ENCODE measurements around the gene ANKRD40CL.

The ANKRD40CL gene

DNA sequence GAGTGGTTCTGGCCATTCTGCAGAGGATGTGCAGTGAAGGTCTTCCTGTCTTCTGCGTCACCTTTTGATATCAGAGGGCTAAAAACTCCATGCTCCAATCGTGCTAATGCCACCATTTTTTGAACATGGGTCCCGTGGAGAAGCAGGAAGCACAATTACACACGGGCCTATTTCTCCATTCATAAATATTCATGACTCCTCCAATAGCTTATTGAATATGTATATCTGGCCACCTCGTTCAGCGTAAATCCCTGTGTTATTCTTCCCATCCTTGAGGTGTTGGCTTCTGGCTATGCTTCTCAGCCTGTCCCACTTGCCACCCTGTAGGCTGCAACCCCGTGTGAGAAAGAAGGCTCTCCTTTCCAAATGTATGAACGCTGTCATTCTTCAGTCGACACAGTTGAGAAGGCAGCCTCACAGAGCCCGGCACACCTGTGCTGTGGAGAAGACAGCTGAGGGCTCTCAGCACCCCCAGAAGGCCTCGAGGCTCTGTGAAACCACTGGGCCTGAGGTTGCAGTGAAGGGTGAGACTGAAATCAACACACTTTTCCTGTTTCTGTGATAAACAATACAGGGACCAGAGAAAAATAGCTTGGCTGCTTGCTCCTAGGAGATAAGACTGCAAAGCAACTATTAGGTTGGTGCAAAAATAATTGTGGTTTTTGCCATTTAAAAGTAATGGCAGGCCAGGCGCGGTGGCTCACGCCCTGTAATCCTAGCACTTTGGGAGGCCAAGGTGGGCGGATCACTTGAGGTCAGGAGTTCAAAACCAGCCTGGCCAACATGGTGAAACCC, 4.9 kb upstream of the ANKRD40CL start:
- 82% methylated on average over 13 to 15 of the region's 15 CpGs for WGBS, 2 experiments (ENCODE audit: insufficient coverage in 2 of 2)
- H3K36me3 ChIP-seq (ENCODE audit: control insufficient read depth, insufficient read depth, low read length) = no peaks in the 10 kb centered on the region
- H3K27ac ChIP-seq (ENCODE audit: low read depth, low read length, severe bottlenecking) = no peak overlapping the region

GRCh38 chr17:50770346-50770745, 3.0 kb upstream of the ANKRD40CL start:
- Histone ChIP-seq H3K36me3 (ENCODE audit: control insufficient read depth, insufficient read depth, low read length) (no peaks in the 10 kb centered on the region), H3K27ac (ENCODE audit: low read depth, low read length, severe bottlenecking) (no peak overlapping the region), H3K4me3 (ENCODE audit: extremely low read depth, insufficient read depth, low read length, poor library complexity, severe bottlenecking) (no peak overlapping the region), H3K9me3 (ENCODE audit: control insufficient read depth, low read length) (no peaks in the 10 kb centered on the region), H3K4me1 (ENCODE audit: control insufficient read depth, insufficient read depth, low read length, poor library complexity, severe bottlenecking) (no peaks in the 10 kb centered on the region)
- 83 to 89% methylated on average over 1 of the region's 2 CpGs for WGBS, 2 experiments (ENCODE audit: insufficient coverage in 2 of 2)

More for the DNA sequence above, 4.9 kb upstream of the ANKRD40CL start:
- no peaks in the 10 kb centered on the region for H3K4me1 ChIP-seq (ENCODE audit: control insufficient read depth, insufficient read depth, low read length, poor library complexity, severe bottlenecking)
- H3K4me3 ChIP-seq (ENCODE audit: extremely low read depth, insufficient read depth, low read length, poor library complexity, severe bottlenecking) = no peak overlapping the region
- no peaks in the 10 kb centered on the region for H3K9me3 ChIP-seq (ENCODE audit: control insufficient read depth, low read length)

DNA sequence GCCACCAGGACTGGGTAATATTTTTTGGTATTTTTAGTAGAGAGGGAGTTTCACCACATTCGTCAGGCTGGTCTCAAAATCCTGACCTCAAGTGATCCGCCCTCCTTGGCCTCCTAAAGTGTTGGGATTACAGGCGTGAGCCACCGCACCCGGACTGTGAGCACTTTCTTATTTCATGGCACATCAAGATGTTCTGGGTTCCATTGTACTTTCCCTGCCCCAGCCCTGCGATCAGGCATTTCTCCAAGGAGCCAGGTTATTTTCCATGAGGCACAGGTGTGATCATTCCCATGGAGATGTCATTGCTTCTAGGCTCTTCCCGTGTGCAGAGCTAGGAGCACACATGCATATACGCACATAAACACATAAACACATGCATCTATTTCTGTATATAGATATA, 2.6 kb upstream of the ANKRD40CL start:
- Histone ChIP-seq H3K4me3 (ENCODE audit: extremely low read depth, insufficient read depth, low read length, poor library complexity, severe bottlenecking) (no peak overlapping the region), H3K36me3 (ENCODE audit: control insufficient read depth, insufficient read depth, low read length) (no peaks in the 10 kb centered on the region), H3K9me3 (ENCODE audit: control insufficient read depth, low read length) (no peaks in the 10 kb centered on the region), H3K4me1 (ENCODE audit: control insufficient read depth, insufficient read depth, low read length, poor library complexity, severe bottlenecking) (no peaks in the 10 kb centered on the region), H3K27ac (ENCODE audit: low read depth, low read length, severe bottlenecking) (no peak overlapping the region)
- 92 to 93% methylated on average over 6 of the region's 8 CpGs for WGBS, 2 experiments (ENCODE audit: insufficient coverage in 2 of 2)

- no peaks in the 10 kb centered on the region for H3K9me3 ChIP-seq (ENCODE audit: control insufficient read depth, low read length)
- no peak overlapping the region for H3K27ac ChIP-seq (ENCODE audit: low read depth, low read length, severe bottlenecking)
- WGBS, 2 experiments (ENCODE audit: insufficient coverage in 2 of 2) = 81% methylated on average over 3 to 7 of the region's 7 CpGs
- peaks cover 5% of the 10 kb centered on the region for H3K4me1 ChIP-seq (ENCODE audit: control insufficient read depth, insufficient read depth, low read length, poor library complexity, severe bottlenecking)
- H3K36me3 ChIP-seq (ENCODE audit: control insufficient read depth, insufficient read depth, low read length) = no peaks in the 10 kb centered on the region
- H3K4me3 ChIP-seq (ENCODE audit: extremely low read depth, insufficient read depth, low read length, poor library complexity, severe bottlenecking) = no peak overlapping the region
Measured at GRCh38 chr17:50768346-50768761, 1.0 kb upstream of the ANKRD40CL start.

DNA sequence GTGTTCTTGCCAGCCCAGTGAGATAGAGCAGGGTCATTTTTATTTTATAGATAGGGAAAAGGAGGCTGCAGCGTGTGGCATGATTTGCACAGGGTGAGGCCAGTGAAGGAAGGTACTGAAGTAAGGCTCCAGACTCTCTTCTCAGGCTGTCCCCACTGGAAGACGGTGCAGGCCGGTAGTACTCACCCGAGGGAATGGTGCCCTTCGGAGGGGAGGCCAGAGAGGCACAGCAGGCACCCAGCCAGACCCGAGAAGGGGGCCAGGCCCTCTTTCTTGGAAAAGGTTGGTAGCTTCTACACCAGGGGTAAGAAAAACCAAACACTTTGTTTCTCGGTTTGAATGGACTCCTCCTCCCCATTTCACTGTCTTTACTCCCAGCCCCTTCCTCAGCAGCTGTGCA, 288 bp downstream of the ANKRD40CL start:
- WGBS, 2 experiments (ENCODE audit: insufficient coverage in 2 of 2) = 86 to 97% methylated on average over 6 to 7 of the region's 7 CpGs

DNA sequence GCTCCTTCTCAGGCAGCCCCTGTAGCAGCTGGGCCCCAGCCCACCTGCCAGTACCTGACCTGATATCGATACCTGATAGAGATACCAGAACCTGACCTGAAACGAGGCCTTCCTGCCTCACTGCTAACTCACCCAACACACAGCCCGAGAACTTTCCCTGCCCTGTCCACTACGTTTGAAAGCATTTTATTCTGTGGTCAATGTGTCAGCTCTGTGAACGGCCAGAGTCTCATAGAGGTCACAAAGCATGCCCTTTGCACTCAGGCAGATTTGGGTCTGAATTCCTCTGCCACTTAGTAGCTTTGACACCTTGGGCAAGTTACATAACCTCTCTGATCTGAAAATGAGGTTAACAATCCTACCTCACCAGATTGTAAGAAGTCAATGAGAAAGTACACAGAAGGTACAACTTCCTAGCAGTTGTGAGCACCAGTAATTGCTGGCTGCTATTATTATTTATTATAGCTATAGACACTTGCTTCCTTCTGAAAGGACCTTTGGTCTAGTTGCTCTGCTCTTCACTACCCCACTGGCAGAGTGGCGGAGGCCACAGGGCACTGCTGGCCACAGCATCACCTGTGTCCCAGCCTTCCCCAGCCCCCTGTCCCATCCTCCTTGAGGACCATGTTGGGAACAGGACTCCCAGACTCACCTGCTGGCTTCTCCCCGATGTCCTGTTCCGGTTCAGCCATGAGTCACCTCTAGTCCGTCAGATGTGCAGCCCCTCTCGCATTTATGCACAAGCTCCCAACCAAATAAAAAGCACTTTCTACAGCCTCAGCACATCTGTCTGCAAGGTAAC, 895 bp downstream of the ANKRD40CL start:
- H3K4me1 ChIP-seq (ENCODE audit: control insufficient read depth, insufficient read depth, low read length, poor library complexity, severe bottlenecking) = peaks cover 5% of the 10 kb centered on the region
- no peak overlapping the region for H3K4me3 ChIP-seq (ENCODE audit: extremely low read depth, insufficient read depth, low read length, poor library complexity, severe bottlenecking)
- H3K27ac ChIP-seq (ENCODE audit: low read depth, low read length, severe bottlenecking) = no peak overlapping the region
- no peaks in the 10 kb centered on the region for H3K36me3 ChIP-seq (ENCODE audit: control insufficient read depth, insufficient read depth, low read length)
- 75 to 89% methylated on average over 7 to 10 of the region's 10 CpGs for WGBS, 2 experiments (ENCODE audit: insufficient coverage in 2 of 2)
- no peaks in the 10 kb centered on the region for H3K9me3 ChIP-seq (ENCODE audit: control insufficient read depth, low read length)

More for the DNA sequence above, 288 bp downstream of the ANKRD40CL start:
- Histone ChIP-seq H3K4me1 (ENCODE audit: control insufficient read depth, insufficient read depth, low read length, poor library complexity, severe bottlenecking) (peaks cover 5% of the 10 kb centered on the region), H3K9me3 (ENCODE audit: control insufficient read depth, low read length) (no peaks in the 10 kb centered on the region), H3K36me3 (ENCODE audit: control insufficient read depth, insufficient read depth, low read length) (no peaks in the 10 kb centered on the region), H3K27ac (ENCODE audit: low read depth, low read length, severe bottlenecking) (no peak overlapping the region), H3K4me3 (ENCODE audit: extremely low read depth, insufficient read depth, low read length, poor library complexity, severe bottlenecking) (no peak overlapping the region)

GRCh38 chr17:50765454-50766221, 1.7 kb downstream of the ANKRD40CL start:
- Histone ChIP-seq H3K36me3 (ENCODE audit: control insufficient read depth, insufficient read depth, low read length) (no peaks in the 10 kb centered on the region), H3K9me3 (ENCODE audit: control insufficient read depth, low read length) (no peaks in the 10 kb centered on the region), H3K4me3 (ENCODE audit: extremely low read depth, insufficient read depth, low read length, poor library complexity, severe bottlenecking) (no peak overlapping the region), H3K4me1 (ENCODE audit: control insufficient read depth, insufficient read depth, low read length, poor library complexity, severe bottlenecking) (peaks cover 5% of the 10 kb centered on the region), H3K27ac (ENCODE audit: low read depth, low read length, severe bottlenecking) (no peak overlapping the region)
- WGBS, 2 experiments (ENCODE audit: insufficient coverage in 2 of 2) = 90 to 92% methylated on average over 2 to 8 of the region's 9 CpGs

DNA sequence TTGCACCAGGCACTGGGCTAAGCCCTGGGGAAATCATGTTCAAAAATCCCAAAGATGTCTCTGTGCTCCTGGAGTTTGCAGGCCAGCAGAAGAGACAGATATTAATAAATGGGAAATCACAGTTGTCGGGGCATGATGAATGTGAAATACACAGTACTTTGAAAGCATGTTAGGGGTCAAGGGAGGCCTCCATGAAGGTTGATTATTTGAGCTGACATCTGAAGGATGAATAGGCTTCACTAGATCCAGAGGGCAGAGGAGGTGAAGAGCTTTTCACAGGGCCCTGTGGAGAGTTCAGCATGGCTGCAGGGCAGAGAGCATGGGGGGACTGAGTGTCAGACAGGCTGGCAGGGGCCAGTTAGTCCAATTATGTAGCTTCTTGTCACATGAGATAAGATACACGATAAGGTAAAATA, 2.6 kb downstream of the ANKRD40CL start:
- Histone ChIP-seq H3K4me1 (ENCODE audit: control insufficient read depth, insufficient read depth, low read length, poor library complexity, severe bottlenecking) (peaks cover 5% of the 10 kb centered on the region), H3K9me3 (ENCODE audit: control insufficient read depth, low read length) (no peaks in the 10 kb centered on the region), H3K4me3 (ENCODE audit: extremely low read depth, insufficient read depth, low read length, poor library complexity, severe bottlenecking) (no peak overlapping the region), H3K36me3 (ENCODE audit: control insufficient read depth, insufficient read depth, low read length) (no peaks in the 10 kb centered on the region), H3K27ac (ENCODE audit: low read depth, low read length, severe bottlenecking) (no peak overlapping the region)
- 86 to 95% methylated on average over 1 to 2 of the region's 2 CpGs for WGBS, 2 experiments (ENCODE audit: insufficient coverage in 2 of 2)

DNA sequence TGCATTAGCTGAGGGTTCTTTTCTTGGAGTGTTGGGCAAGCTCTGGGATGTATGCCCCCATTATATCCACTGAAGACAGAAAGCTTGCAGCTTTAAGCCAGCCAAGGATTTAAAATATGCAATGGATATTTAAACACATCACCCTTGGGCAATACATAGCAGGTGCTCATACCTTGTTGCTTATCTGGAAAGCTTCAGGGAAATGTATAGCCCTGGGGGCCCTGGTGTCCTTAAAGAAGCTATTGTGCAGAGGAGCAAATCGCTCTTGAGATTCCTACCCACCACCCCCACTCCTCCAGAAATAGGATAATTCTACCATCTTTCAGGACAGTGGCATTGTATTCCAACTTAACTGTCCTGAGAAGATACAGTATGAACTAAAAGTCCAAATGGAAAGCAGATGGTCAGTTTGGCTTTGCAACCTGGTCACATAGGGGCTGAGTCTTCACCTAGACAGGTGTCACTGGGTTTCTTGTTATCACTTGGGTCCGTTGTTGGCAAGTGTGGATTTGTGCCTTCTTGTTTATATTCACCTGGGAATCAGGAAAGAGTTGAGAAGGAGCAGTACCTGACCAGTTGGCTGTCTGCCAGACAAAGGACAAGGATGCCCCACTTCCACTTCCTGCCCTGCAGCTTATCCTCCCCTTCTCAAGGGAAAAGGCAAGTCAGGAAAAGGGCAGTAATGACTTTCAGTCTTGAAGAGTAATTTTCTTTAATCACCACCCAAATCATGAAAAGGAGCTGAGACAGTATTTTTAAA, 3.4 kb downstream of the ANKRD40CL start:
- 71 to 100% methylated on average over 1 of the region's 2 CpGs for WGBS, 2 experiments (ENCODE audit: insufficient coverage in 2 of 2)
- no peaks in the 10 kb centered on the region for H3K36me3 ChIP-seq (ENCODE audit: control insufficient read depth, insufficient read depth, low read length)
- H3K9me3 ChIP-seq (ENCODE audit: control insufficient read depth, low read length) = no peaks in the 10 kb centered on the region
- peaks cover 5% of the 10 kb centered on the region for H3K4me1 ChIP-seq (ENCODE audit: control insufficient read depth, insufficient read depth, low read length, poor library complexity, severe bottlenecking)
- H3K27ac ChIP-seq (ENCODE audit: low read depth, low read length, severe bottlenecking) = no peak overlapping the region
- H3K4me3 ChIP-seq (ENCODE audit: extremely low read depth, insufficient read depth, low read length, poor library complexity, severe bottlenecking) = no peak overlapping the region

DNA sequence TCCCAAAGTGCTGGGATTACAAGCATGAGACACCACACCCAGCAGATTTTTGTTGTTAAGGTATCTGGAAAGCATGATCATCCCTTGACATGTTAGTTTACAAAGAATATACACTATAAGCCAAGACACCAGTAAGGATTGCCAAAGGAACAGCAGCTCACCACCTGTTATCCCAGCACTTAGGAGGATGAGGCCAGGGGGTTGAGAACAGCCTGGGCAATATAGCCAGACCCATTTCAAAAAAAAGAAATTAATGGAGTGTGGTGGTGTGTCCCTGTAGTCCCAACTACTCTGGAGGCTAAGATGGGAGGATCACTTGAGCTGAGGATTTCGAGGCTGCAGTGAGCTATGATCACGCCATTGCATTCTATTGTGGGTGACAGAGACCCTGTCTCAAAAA, 5.1 kb downstream of the ANKRD40CL start:
- Histone ChIP-seq H3K4me3 (ENCODE audit: extremely low read depth, insufficient read depth, low read length, poor library complexity, severe bottlenecking) (no peak overlapping the region), H3K27ac (ENCODE audit: low read depth, low read length, severe bottlenecking) (no peak overlapping the region), H3K9me3 (ENCODE audit: control insufficient read depth, low read length) (no peaks in the 10 kb centered on the region), H3K4me1 (ENCODE audit: control insufficient read depth, insufficient read depth, low read length, poor library complexity, severe bottlenecking) (peaks cover 5% of the 10 kb centered on the region), H3K36me3 (ENCODE audit: control insufficient read depth, insufficient read depth, low read length) (no peaks in the 10 kb centered on the region)
- 100% methylated on average over 1 of the region's 2 CpGs; no CpG with 5 or more reads in 1 of the 2 experiments for WGBS, 2 experiments (ENCODE audit: insufficient coverage in 2 of 2)
